ENCODE measurements around the gene NRGN. TPM values are rescaled to one million over a fixed set of nuclear protein-coding genes. Genes with fewer than 3 reads are reported as not detected.

NRGN gene
- total RNA-seq, 1 donor from 2014 or later: not detected

DNA sequence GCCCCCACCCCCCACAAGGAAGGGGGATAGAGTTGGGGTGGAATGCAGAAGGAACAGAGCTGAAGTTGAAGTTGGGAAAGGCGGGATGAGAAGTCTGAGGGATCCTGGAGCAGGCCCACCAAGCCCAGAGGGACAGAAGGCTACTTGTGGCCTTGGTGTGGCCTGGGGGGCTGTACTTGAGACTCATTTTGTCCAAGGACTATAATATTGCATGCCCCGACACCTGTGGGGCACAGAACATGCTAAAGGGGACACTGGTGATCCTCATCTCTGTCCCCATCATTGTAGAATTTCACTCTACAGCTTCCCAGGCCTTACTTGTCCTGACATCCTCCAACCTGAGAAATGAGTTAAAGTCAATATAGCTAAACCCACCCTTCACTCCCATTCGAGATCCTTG is 21.1 kb downstream of the NRGN start:
- peaks cover 0 to 9% (median 0%) of the 10 kb centered on the region in 3 donors for H3K36me3 ChIP-seq (ENCODE audit: control insufficient read depth in 3 of 3, insufficient read depth in 3 of 3, low read length in 3 of 3)
- peaks cover 65 to 72% (median 65%) of the 10 kb centered on the region in 3 donors for H3K27me3 ChIP-seq (ENCODE audit: control insufficient read depth in 3 of 3, insufficient read depth in 3 of 3, low read length in 3 of 3)
- H3K4me1 ChIP-seq (ENCODE audit: control insufficient read depth in 3 of 3, insufficient read depth in 3 of 3, low read length in 3 of 3): peaks cover 37 to 46% (median 38%) of the 10 kb centered on the region in 3 donors
- peak overlapping the region; percentile 70 to 79 (median 72) for H3K9ac ChIP-seq (ENCODE audit: low read depth in 1 of 3, low read length in 3 of 3)
- no peaks in the 10 kb centered on the region for H3K9me3 ChIP-seq (ENCODE audit: control insufficient read depth in 3 of 3, low read length in 3 of 3)
- peak overlapping the region; percentile 68 to 79 (median 74) for H3K4me3 ChIP-seq (ENCODE audit: low read length in 3 of 3)
- peak overlapping the region; percentile 86 for H3K27ac ChIP-seq (ENCODE audit: low read depth, low read length)

DNA sequence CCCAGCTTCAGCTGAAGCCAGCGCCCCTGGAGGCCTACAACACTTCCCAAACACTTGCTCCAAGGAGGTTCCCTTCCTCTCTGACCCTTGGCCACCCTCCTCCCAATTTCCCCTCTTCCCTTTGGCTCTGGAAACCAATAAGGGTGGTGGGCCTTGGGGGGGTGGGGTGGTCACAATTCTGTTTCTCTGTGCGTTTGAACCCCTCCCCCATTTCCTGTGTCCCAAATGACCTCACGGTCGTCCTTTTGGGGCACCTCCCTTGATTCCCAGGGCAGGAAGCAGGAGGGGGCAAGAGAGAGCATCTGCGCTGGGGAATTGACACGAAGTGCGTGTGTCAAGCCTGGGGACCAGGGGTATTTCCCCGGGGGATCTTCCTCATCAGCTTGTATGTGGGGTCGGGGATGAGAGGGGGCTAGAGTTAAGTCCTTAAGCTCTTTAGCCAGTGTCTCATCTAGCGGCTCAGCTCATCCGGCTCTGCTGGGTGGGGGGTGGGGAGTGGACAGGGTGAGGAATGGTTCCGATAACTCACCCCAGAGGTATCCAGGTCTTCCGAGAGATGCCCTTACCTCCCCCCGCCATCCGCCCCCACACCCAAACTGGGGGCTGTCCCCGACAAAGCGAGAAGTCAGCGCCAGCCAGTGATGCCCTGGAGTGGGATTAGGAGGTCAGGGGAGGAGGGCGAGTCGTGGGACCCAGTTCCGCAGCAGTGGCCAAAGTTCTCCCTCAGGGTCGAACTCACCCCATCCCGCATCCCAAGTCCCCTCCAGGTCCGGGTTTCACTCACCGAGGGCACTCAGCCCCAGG is 21.8 kb downstream of the NRGN start:
- peak overlapping the region; percentile 70 to 79 (median 72) for H3K9ac ChIP-seq (ENCODE audit: low read depth in 1 of 3, low read length in 3 of 3)
- peaks cover 0 to 9% (median 0%) of the 10 kb centered on the region in 3 donors for H3K36me3 ChIP-seq (ENCODE audit: control insufficient read depth in 3 of 3, insufficient read depth in 3 of 3, low read length in 3 of 3)

DNA sequence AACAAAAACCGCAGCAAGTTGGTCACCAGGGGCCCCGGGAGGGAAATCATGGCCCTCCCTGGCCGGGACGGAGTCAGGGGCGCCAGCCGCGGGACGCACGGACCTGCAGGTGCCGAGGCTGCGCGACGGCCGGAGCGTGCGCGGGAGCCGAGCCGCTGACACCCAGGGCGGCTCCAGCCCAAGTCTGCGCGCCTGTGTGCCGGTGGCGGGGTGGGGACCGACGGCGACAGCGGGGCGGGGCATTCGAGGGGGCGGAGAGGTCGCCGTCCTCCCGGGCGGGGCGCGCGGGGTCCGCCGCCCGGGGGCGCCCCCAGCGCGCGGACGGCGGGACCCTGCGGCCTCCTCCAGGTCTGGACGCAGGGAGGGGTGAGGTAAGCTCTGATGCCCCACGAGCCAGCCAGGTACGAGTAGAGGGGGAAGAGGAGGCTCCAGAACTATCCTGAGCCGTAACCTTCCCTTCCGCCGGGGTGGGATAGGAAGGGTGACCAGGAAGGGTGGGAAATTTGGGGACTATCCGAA is 22.4 kb downstream of the NRGN start, which contains the start of gene ESAM:
Gene ESAM, minus strand, starts transcription at position 186 of the 519 bp plus-strand sequence. Its CDS starts 136 bp downstream, at position 50.
- peaks cover 29 to 41% (median 31%) of the 10 kb centered on the region in 3 donors for H3K4me1 ChIP-seq (ENCODE audit: control insufficient read depth in 3 of 3, insufficient read depth in 3 of 3, low read length in 3 of 3)
- peak within 1 kb of the TSS; percentile 70 to 79 (median 72) for H3K9ac ChIP-seq (ENCODE audit: low read depth in 1 of 3, low read length in 3 of 3)

More for the DNA sequence above, 21.8 kb downstream of the NRGN start:
- Histone ChIP-seq H3K9me3 (ENCODE audit: control insufficient read depth in 3 of 3, low read length in 3 of 3) (no peaks in the 10 kb centered on the region), H3K4me1 (ENCODE audit: control insufficient read depth in 3 of 3, insufficient read depth in 3 of 3, low read length in 3 of 3) (peaks cover 31 to 42% (median 35%) of the 10 kb centered on the region in 3 donors), H3K4me3 (ENCODE audit: low read length in 3 of 3) (peak overlapping the region; percentile 68 to 79 (median 74)), H3K27ac (ENCODE audit: low read depth, low read length) (peak overlapping the region; percentile 86), H3K27me3 (ENCODE audit: control insufficient read depth in 3 of 3, insufficient read depth in 3 of 3, low read length in 3 of 3) (peaks cover 58 to 65% (median 59%) of the 10 kb centered on the region in 3 donors)

DNA sequence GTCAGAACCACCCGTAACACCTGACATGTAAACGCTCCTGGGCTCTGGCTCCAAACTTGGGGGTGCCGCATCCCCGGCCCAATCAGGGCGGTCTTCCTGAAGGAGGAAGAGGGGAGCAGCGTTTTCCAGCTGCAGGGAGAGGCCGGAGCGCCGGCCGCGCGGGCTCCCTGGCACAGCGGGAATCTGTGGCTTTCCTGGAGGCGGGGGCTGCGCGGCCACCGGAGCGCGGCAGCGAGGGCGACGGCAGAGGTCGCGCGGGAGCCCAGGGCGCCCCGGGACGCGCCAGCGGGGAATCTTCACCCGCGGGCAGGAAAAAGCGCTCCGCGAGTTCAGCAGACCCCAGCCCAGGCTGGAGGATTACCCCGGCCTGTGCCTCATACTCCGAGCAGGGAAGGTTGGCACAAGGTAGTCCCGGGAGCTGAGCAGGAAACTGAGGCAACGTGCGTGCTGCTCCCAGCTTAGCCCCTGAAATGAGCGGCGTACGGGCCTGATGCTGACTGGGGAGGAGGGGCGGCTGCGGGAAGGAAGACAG is 22.9 kb downstream of the NRGN start:
- Histone ChIP-seq H3K9me3 (ENCODE audit: control insufficient read depth in 3 of 3, low read length in 3 of 3) (no peaks in the 10 kb centered on the region), H3K4me3 (ENCODE audit: low read length in 3 of 3) (peak overlapping the region; percentile 68 to 79 (median 74)), H3K4me1 (ENCODE audit: control insufficient read depth in 3 of 3, insufficient read depth in 3 of 3, low read length in 3 of 3) (peaks cover 28 to 41% (median 31%) of the 10 kb centered on the region in 3 donors), H3K27me3 (ENCODE audit: control insufficient read depth in 3 of 3, insufficient read depth in 3 of 3, low read length in 3 of 3) (peaks cover 49 to 53% (median 49%) of the 10 kb centered on the region in 3 donors), H3K9ac (ENCODE audit: low read depth in 1 of 3, low read length in 3 of 3) (peak overlapping the region in 2 of 3 donors; percentile 65 to 73), H3K27ac (ENCODE audit: low read depth, low read length) (peak overlapping the region; percentile 86), H3K36me3 (ENCODE audit: control insufficient read depth in 3 of 3, insufficient read depth in 3 of 3, low read length in 3 of 3) (peaks cover 2 to 18% (median 10%) of the 10 kb centered on the region in 3 donors)

More for the DNA sequence above, 22.4 kb downstream of the NRGN start, which contains the start of gene ESAM:
- H3K27me3 ChIP-seq (ENCODE audit: control insufficient read depth in 3 of 3, insufficient read depth in 3 of 3, low read length in 3 of 3): peaks cover 52 to 58% (median 54%) of the 10 kb centered on the region in 3 donors
- peaks cover 0 to 12% (median 4%) of the 10 kb centered on the region in 3 donors for H3K36me3 ChIP-seq (ENCODE audit: control insufficient read depth in 3 of 3, insufficient read depth in 3 of 3, low read length in 3 of 3)
- peak within 1 kb of the TSS; percentile 68 to 79 (median 74) for H3K4me3 ChIP-seq (ENCODE audit: low read length in 3 of 3)
- no peaks in the 10 kb centered on the region for H3K9me3 ChIP-seq (ENCODE audit: control insufficient read depth in 3 of 3, low read length in 3 of 3)
- H3K27ac ChIP-seq (ENCODE audit: low read depth, low read length): peak within 1 kb of the TSS; percentile 86

DNA sequence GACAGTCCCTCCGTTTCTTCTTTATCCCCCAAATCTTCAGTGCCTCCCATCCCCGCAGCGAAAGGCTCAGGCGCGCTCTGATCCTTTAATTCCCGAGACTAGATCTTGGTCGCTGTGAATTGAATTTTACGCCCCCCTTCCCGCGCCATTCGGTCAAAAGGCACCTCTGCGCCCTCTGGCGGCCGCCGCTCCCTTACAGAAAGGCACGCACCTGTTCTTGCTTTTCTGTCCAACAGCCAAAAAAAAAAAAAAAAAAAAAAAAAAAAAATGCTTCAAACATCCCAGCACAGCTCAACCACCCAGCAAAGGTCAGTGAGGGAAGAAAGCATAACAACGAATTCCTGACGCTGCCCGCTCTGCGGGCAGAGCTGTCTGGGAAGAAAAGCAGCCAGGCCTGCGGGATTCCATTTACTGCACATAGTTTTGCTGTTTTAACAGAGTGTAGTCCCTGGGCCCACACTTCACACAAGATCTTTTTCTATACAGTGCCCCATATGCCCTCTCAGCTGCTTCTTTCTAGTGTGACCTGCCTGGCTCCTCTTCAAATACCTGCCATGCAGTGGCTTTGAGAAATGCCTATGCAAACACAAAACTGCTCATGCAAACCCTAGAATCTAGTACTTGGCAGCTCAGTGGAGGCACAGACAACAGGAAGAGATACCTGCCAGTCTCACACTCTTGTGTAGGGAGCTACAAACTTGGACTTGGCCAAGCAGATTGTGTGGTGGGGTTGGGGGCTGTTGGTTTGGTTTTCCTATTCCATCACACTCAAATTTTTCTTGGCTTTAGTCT is 23.6 kb downstream of the NRGN start:
- peak overlapping the region in 2 of 3 donors; percentile 65 to 73 for H3K9ac ChIP-seq (ENCODE audit: low read depth in 1 of 3, low read length in 3 of 3)
- H3K27me3 ChIP-seq (ENCODE audit: control insufficient read depth in 3 of 3, insufficient read depth in 3 of 3, low read length in 3 of 3): peaks cover 43 to 46% (median 43%) of the 10 kb centered on the region in 3 donors
- H3K4me3 ChIP-seq (ENCODE audit: low read length in 3 of 3): peak overlapping the region; percentile 68 to 79 (median 74)
- H3K36me3 ChIP-seq (ENCODE audit: control insufficient read depth in 3 of 3, insufficient read depth in 3 of 3, low read length in 3 of 3): peaks cover 2 to 18% (median 10%) of the 10 kb centered on the region in 3 donors
- H3K9me3 ChIP-seq (ENCODE audit: control insufficient read depth in 3 of 3, low read length in 3 of 3): no peaks in the 10 kb centered on the region
- H3K27ac ChIP-seq (ENCODE audit: low read depth, low read length): peak overlapping the region; percentile 86
- peaks cover 24 to 38% (median 29%) of the 10 kb centered on the region in 3 donors for H3K4me1 ChIP-seq (ENCODE audit: control insufficient read depth in 3 of 3, insufficient read depth in 3 of 3, low read length in 3 of 3)

DNA sequence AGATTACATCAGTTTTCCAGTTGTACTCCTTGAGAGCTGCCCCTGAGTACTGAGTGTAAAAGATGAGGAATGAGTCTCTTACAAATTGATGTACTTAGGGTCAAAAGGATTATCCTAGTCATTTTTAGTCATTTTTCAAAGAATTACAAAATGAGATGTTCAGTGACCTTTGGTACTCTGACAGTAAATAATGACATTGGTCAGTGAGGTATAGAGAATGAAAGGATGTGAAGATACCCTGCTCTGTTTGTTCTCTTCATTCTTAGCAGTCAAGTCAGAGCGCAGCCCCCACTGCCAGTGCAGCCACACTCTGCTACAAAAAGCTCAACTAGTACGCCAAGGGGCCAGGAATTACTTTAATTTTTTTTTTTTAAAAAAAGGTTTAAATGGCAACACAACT is 26.4 kb downstream of the NRGN start:
- peaks cover 16 to 18% (median 18%) of the 10 kb centered on the region in 3 donors for H3K27me3 ChIP-seq (ENCODE audit: control insufficient read depth in 3 of 3, insufficient read depth in 3 of 3, low read length in 3 of 3)
- no peak overlapping the region for H3K9ac ChIP-seq (ENCODE audit: low read depth in 1 of 3, low read length in 3 of 3)
- H3K27ac ChIP-seq (ENCODE audit: low read depth, low read length): no peak overlapping the region
- H3K4me1 ChIP-seq (ENCODE audit: control insufficient read depth in 3 of 3, insufficient read depth in 3 of 3, low read length in 3 of 3): peaks cover 12 to 19% (median 13%) of the 10 kb centered on the region in 3 donors
- no peaks in the 10 kb centered on the region for H3K9me3 ChIP-seq (ENCODE audit: control insufficient read depth in 3 of 3, low read length in 3 of 3)
- peaks cover 2 to 29% (median 21%) of the 10 kb centered on the region in 3 donors for H3K36me3 ChIP-seq (ENCODE audit: control insufficient read depth in 3 of 3, insufficient read depth in 3 of 3, low read length in 3 of 3)
- H3K4me3 ChIP-seq (ENCODE audit: low read length in 3 of 3): no peak overlapping the region

DNA sequence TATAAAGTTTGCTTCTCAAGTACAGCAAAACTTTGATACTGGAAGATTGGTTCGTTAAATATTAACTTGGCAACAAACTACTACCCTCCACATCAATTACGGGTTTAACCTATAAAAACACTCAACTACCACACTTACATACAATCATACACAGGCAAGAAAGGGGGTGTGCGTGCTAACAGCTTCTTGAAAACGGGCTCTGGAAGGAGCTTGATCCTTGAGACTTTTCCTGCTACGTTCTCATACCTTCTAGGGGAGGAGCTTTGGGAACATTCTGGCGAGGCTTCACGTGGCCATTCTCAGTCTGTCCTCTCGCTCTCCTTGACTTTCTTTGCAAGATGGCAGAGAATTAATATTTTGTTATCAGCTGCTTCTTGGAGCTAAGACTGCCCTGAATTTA is 29.2 kb downstream of the NRGN start:
- Histone ChIP-seq H3K27me3 (ENCODE audit: control insufficient read depth in 3 of 3, insufficient read depth in 3 of 3, low read length in 3 of 3) (no peaks in the 10 kb centered on the region), H3K4me3 (ENCODE audit: low read length in 3 of 3) (no peak overlapping the region), H3K4me1 (ENCODE audit: control insufficient read depth in 3 of 3, insufficient read depth in 3 of 3, low read length in 3 of 3) (no peaks in the 10 kb centered on the region), H3K27ac (ENCODE audit: low read depth, low read length) (no peak overlapping the region), H3K36me3 (ENCODE audit: control insufficient read depth in 3 of 3, insufficient read depth in 3 of 3, low read length in 3 of 3) (peaks cover 2 to 35% (median 29%) of the 10 kb centered on the region in 3 donors), H3K9ac (ENCODE audit: low read depth in 1 of 3, low read length in 3 of 3) (no peak overlapping the region), H3K9me3 (ENCODE audit: control insufficient read depth in 3 of 3, low read length in 3 of 3) (no peaks in the 10 kb centered on the region)

DNA sequence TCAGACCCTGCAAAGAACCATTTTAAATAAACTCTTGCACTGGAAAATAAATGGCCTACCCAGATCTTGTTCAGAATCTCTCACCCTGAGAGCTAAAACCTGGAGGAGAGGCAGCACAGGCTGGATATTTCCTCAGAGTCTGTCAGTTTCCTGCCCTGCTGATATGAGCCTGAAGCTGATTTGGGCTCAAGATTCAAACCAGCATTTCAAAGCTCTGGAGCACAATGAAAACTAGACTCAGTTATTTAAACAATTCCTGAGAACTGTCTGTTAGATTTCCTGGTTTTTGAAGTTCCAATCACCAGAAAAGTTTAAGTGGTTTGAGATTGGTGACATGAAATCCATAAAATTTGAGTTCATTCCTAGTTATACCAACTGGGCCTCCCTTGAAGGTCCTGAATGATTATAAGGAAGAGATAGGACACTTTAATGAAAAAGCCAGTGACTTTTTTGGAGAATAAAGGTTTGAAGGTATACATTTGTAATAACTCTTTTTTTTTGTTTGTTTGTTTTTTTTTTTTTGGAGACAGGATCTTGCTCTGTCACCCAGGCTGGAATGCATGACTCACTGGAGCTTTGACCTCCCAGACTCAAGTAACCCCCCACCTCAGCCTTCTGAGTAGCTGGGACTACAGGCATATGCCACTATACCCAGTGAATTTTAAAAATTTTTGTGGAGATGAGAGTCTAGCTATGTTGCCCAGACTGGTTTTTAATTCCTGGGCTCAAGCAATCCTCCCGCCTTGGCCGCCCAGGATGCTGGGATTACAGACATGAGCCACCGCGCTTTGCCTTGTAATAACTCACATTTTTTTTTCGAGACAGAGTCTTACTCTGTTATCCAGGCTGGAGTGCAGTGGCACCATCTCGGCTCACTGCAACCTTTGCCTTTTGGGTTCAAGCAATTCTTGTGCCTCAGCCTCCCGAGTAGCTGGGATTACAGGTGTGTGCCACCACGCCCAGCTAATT is 30.3 kb downstream of the NRGN start:
- Histone ChIP-seq H3K9ac (ENCODE audit: low read depth in 1 of 3, low read length in 3 of 3) (no peak overlapping the region), H3K27me3 (ENCODE audit: control insufficient read depth in 3 of 3, insufficient read depth in 3 of 3, low read length in 3 of 3) (no peaks in the 10 kb centered on the region), H3K9me3 (ENCODE audit: control insufficient read depth in 3 of 3, low read length in 3 of 3) (no peaks in the 10 kb centered on the region), H3K4me1 (ENCODE audit: control insufficient read depth in 3 of 3, insufficient read depth in 3 of 3, low read length in 3 of 3) (no peaks in the 10 kb centered on the region), H3K27ac (ENCODE audit: low read depth, low read length) (no peak overlapping the region), H3K36me3 (ENCODE audit: control insufficient read depth in 3 of 3, insufficient read depth in 3 of 3, low read length in 3 of 3) (peaks cover 2 to 38% (median 33%) of the 10 kb centered on the region in 3 donors), H3K4me3 (ENCODE audit: low read length in 3 of 3) (no peak overlapping the region)
